Measurements from ENCODE around the gene FGFRL1.

FGFRL1 gene

GRCh38 chr4:1011022-1011665 is at the start of gene FGFRL1:
FGFRL1 (plus strand) TSS chr4:1011626; CDS start chr4:1012486, 860 bp downstream.
- DNase-seq, result no peak

GRCh38 chr4:962231-963208 is 48.9 kb upstream of the FGFRL1 start:
- DNase-seq, result peak; percentile 74

GRCh38 chr4:963276-964225 is 47.9 kb upstream of the FGFRL1 start:
- no peak for DNase-seq

- no peak for DNase-seq
Observed at GRCh38 chr4:964346-965025, 46.9 kb upstream of the FGFRL1 start.

GRCh38 chr4:965048-965765 is 46.2 kb upstream of the FGFRL1 start:
- no peak for DNase-seq

GRCh38 chr4:965766-966134 is 45.7 kb upstream of the FGFRL1 start:
- DNase-seq, result no peak

GRCh38 chr4:966266-967112 is 44.9 kb upstream of the FGFRL1 start:
- no peak for DNase-seq

GRCh38 chr4:967113-968104 is 44.0 kb upstream of the FGFRL1 start:
- DNase-seq, result no peak

GRCh38 chr4:968221-968620 is 43.2 kb upstream of the FGFRL1 start:
- DNase-seq, result no peak

GRCh38 chr4:968621-969394 is 42.6 kb upstream of the FGFRL1 start:
- no peak for DNase-seq

- DNase-seq, result no peak
Observed at GRCh38 chr4:970046-970745, 41.2 kb upstream of the FGFRL1 start.

GRCh38 chr4:970854-971520 is 40.4 kb upstream of the FGFRL1 start:
- no peak for DNase-seq

GRCh38 chr4:971666-972500 is 39.5 kb upstream of the FGFRL1 start:
- no peak for DNase-seq

GRCh38 chr4:972651-973424 is 38.6 kb upstream of the FGFRL1 start:
- DNase-seq, result no peak
